ENCODE results near the gene MBD5.

The MBD5 gene

GRCh38 chr2:148132412-148132811 lies 111.5 kb downstream of the MBD5 start:
- no peak overlapping the region for H2BK12ac ChIP-seq (ENCODE audit: low read length in 2 of 2)

GRCh38 chr2:148135705-148136104 lies 114.8 kb downstream of the MBD5 start:
- Histone ChIP-seq H2BK120ac (ENCODE audit: low read depth, low read length) (no peak overlapping the region), H2BK12ac (ENCODE audit: low read length in 2 of 2) (no peak overlapping the region), H2AK5ac (ENCODE audit: low read length, severe bottlenecking) (peak overlapping the region; percentile 66), H3K4me2 (ENCODE audit: low read length, poor library complexity, severe bottlenecking) (no peak overlapping the region), H3K18ac (ENCODE audit: low read depth in 1 of 2, low read length in 2 of 2) (no peak overlapping the region), H2BK5ac (ENCODE audit: low read depth, low read length, poor library complexity, severe bottlenecking) (no peak overlapping the region), H2AFZ (ENCODE audit: low read depth, low read length) (no peak overlapping the region), H3K36me3 (ENCODE audit: control insufficient read depth in 1 of 2, insufficient read depth in 2 of 2, low read depth in 1 of 2, low read length in 2 of 2) (no peaks in the 10 kb centered on the region), H3K4me1 (ENCODE audit: control insufficient read depth, insufficient read depth, low read depth, low read length) (peaks cover 3% of the 10 kb centered on the region), H4K91ac (ENCODE audit: low read length) (no peak overlapping the region), H3K4me3 (ENCODE audit: insufficient read depth in 1 of 2, low read depth in 1 of 2, low read length in 2 of 2) (no peak overlapping the region), H3K9me3 (ENCODE audit: control insufficient read depth, low read length) (no peaks in the 10 kb centered on the region), H3K27me3 (ENCODE audit: control insufficient read depth in 1 of 2, insufficient read depth in 1 of 2, low read length in 2 of 2) (no peaks in the 10 kb centered on the region), H4K8ac (ENCODE audit: low read length) (no peak overlapping the region), H3K14ac (ENCODE audit: low read length in 2 of 2) (no peak overlapping the region), H3K27ac (ENCODE audit: low read length, poor library complexity, severe bottlenecking) (no peak overlapping the region), H3K23ac (ENCODE audit: low read length in 2 of 2) (no peak overlapping the region), H2BK15ac (ENCODE audit: low read depth, poor library complexity, severe bottlenecking) (no peak overlapping the region), H3K79me1 (replicated peaks; ENCODE audit: low read length, poor library complexity, severe bottlenecking) (peaks cover 13% of the 10 kb centered on the region), H3K4ac (ENCODE audit: low read depth in 1 of 2, low read length in 2 of 2) (no peak overlapping the region), H3K9ac (ENCODE audit: low read length) (no peak overlapping the region)
- WGBS: 100% methylated on average over 3 of the region's 3 CpGs
- no peak for DNase-seq

More at GRCh38 chr2:148132412-148132811, 111.5 kb downstream of the MBD5 start:
- no peak overlapping the region for H3K4ac ChIP-seq (ENCODE audit: low read depth in 1 of 2, low read length in 2 of 2)
- no peak overlapping the region for H2AFZ ChIP-seq (ENCODE audit: low read depth, low read length)
- H3K4me2 ChIP-seq (ENCODE audit: low read length, poor library complexity, severe bottlenecking): no peak overlapping the region
- H3K4me3 ChIP-seq (ENCODE audit: insufficient read depth in 1 of 2, low read depth in 1 of 2, low read length in 2 of 2): no peak overlapping the region
- H3K27me3 ChIP-seq (ENCODE audit: control insufficient read depth in 1 of 2, insufficient read depth in 1 of 2, low read length in 2 of 2): no peaks in the 10 kb centered on the region
- no peak overlapping the region for H3K14ac ChIP-seq (ENCODE audit: low read length in 2 of 2)
- no peak overlapping the region for H4K8ac ChIP-seq (ENCODE audit: low read length)
- peaks cover 5% of the 10 kb centered on the region for H3K4me1 ChIP-seq (ENCODE audit: control insufficient read depth, insufficient read depth, low read depth, low read length)
- no peak overlapping the region for H2BK15ac ChIP-seq (ENCODE audit: low read depth, poor library complexity, severe bottlenecking)
- H3K79me1 ChIP-seq (replicated peaks; ENCODE audit: low read length, poor library complexity, severe bottlenecking): peaks cover 7% of the 10 kb centered on the region
- peak; percentile 40 for DNase-seq
- H3K18ac ChIP-seq (ENCODE audit: low read depth in 1 of 2, low read length in 2 of 2): no peak overlapping the region
- H3K23ac ChIP-seq (ENCODE audit: low read length in 2 of 2): no peak overlapping the region
- H3K9me3 ChIP-seq (ENCODE audit: control insufficient read depth, low read length): no peaks in the 10 kb centered on the region
- H3K36me3 ChIP-seq (ENCODE audit: control insufficient read depth in 1 of 2, insufficient read depth in 2 of 2, low read depth in 1 of 2, low read length in 2 of 2): no peaks in the 10 kb centered on the region
- H4K91ac ChIP-seq (ENCODE audit: low read length): no peak overlapping the region
- H2AK5ac ChIP-seq (ENCODE audit: low read length, severe bottlenecking): no peak overlapping the region
- H2BK120ac ChIP-seq (ENCODE audit: low read depth, low read length): no peak overlapping the region
- H3K27ac ChIP-seq (ENCODE audit: low read length, poor library complexity, severe bottlenecking): no peak overlapping the region
- H3K9ac ChIP-seq (ENCODE audit: low read length): peak overlapping the region; percentile 31
- H2BK5ac ChIP-seq (ENCODE audit: low read depth, low read length, poor library complexity, severe bottlenecking): no peak overlapping the region
- no CpG with 5 or more reads among the region's 1 CpG for WGBS

GRCh38 chr2:148136441-148136840 lies 115.5 kb downstream of the MBD5 start:
- Histone ChIP-seq H2BK15ac (ENCODE audit: low read depth, poor library complexity, severe bottlenecking) (no peak overlapping the region), H4K8ac (ENCODE audit: low read length) (no peak overlapping the region), H3K23ac (ENCODE audit: low read length in 2 of 2) (no peak overlapping the region), H3K4me1 (ENCODE audit: control insufficient read depth, insufficient read depth, low read depth, low read length) (peaks cover under 1% of the 10 kb centered on the region), H3K9ac (ENCODE audit: low read length) (no peak overlapping the region), H2AK5ac (ENCODE audit: low read length, severe bottlenecking) (no peak overlapping the region), H2BK12ac (ENCODE audit: low read length in 2 of 2) (no peak overlapping the region), H3K79me1 (replicated peaks; ENCODE audit: low read length, poor library complexity, severe bottlenecking) (peaks cover 15% of the 10 kb centered on the region), H4K91ac (ENCODE audit: low read length) (no peak overlapping the region), H2BK120ac (ENCODE audit: low read depth, low read length) (no peak overlapping the region), H3K27me3 (ENCODE audit: control insufficient read depth in 1 of 2, insufficient read depth in 1 of 2, low read length in 2 of 2) (no peaks in the 10 kb centered on the region), H2BK5ac (ENCODE audit: low read depth, low read length, poor library complexity, severe bottlenecking) (no peak overlapping the region), H3K18ac (ENCODE audit: low read depth in 1 of 2, low read length in 2 of 2) (no peak overlapping the region), H3K4me3 (ENCODE audit: insufficient read depth in 1 of 2, low read depth in 1 of 2, low read length in 2 of 2) (no peak overlapping the region), H3K14ac (ENCODE audit: low read length in 2 of 2) (no peak overlapping the region), H2AFZ (ENCODE audit: low read depth, low read length) (no peak overlapping the region), H3K36me3 (ENCODE audit: control insufficient read depth in 1 of 2, insufficient read depth in 2 of 2, low read depth in 1 of 2, low read length in 2 of 2) (no peaks in the 10 kb centered on the region), H3K9me3 (ENCODE audit: control insufficient read depth, low read length) (no peaks in the 10 kb centered on the region), H3K4me2 (ENCODE audit: low read length, poor library complexity, severe bottlenecking) (no peak overlapping the region), H3K4ac (ENCODE audit: low read depth in 1 of 2, low read length in 2 of 2) (no peak overlapping the region), H3K27ac (ENCODE audit: low read length, poor library complexity, severe bottlenecking) (no peak overlapping the region)
- DNase-seq: no peak
- no CpG with 5 or more reads among the region's 1 CpG for WGBS

- WGBS: 78% methylated on average over 1 of the region's 2 CpGs
- H3K36me3 ChIP-seq (ENCODE audit: control insufficient read depth in 1 of 2, insufficient read depth in 2 of 2, low read depth in 1 of 2, low read length in 2 of 2): peaks cover 0 to 14% of the 10 kb centered on the region in 2 experiments
- no peak overlapping the region for H3K27ac ChIP-seq (ENCODE audit: low read length, poor library complexity, severe bottlenecking)
- H4K8ac ChIP-seq (ENCODE audit: low read length): no peak overlapping the region
- DNase-seq: no peak
- H3K9ac ChIP-seq (ENCODE audit: low read length): no peak overlapping the region
- H3K23ac ChIP-seq (ENCODE audit: low read length in 2 of 2): no peak overlapping the region
- no peak overlapping the region for H3K4ac ChIP-seq (ENCODE audit: low read depth in 1 of 2, low read length in 2 of 2)
- no peak overlapping the region for H2BK12ac ChIP-seq (ENCODE audit: low read length in 2 of 2)
- no peak overlapping the region for H4K91ac ChIP-seq (ENCODE audit: low read length)
- H2AK5ac ChIP-seq (ENCODE audit: low read length, severe bottlenecking): no peak overlapping the region
- no peaks in the 10 kb centered on the region for H3K27me3 ChIP-seq (ENCODE audit: control insufficient read depth in 1 of 2, insufficient read depth in 1 of 2, low read length in 2 of 2)
- no peaks in the 10 kb centered on the region for H3K9me3 ChIP-seq (ENCODE audit: control insufficient read depth, low read length)
- H3K4me3 ChIP-seq (ENCODE audit: insufficient read depth in 1 of 2, low read depth in 1 of 2, low read length in 2 of 2): no peak overlapping the region
- H3K79me1 ChIP-seq (replicated peaks; ENCODE audit: low read length, poor library complexity, severe bottlenecking): peaks cover 25% of the 10 kb centered on the region
- H3K18ac ChIP-seq (ENCODE audit: low read depth in 1 of 2, low read length in 2 of 2): no peak overlapping the region
- no peak overlapping the region for H3K14ac ChIP-seq (ENCODE audit: low read length in 2 of 2)
- H3K4me1 ChIP-seq (ENCODE audit: control insufficient read depth, insufficient read depth, low read depth, low read length): no peaks in the 10 kb centered on the region
- no peak overlapping the region for H2BK15ac ChIP-seq (ENCODE audit: low read depth, poor library complexity, severe bottlenecking)
- H3K4me2 ChIP-seq (ENCODE audit: low read length, poor library complexity, severe bottlenecking): no peak overlapping the region
- no peak overlapping the region for H2BK120ac ChIP-seq (ENCODE audit: low read depth, low read length)
- no peak overlapping the region for H2AFZ ChIP-seq (ENCODE audit: low read depth, low read length)
- H2BK5ac ChIP-seq (ENCODE audit: low read depth, low read length, poor library complexity, severe bottlenecking): no peak overlapping the region
Observed at GRCh38 chr2:148161909-148162435, 141.1 kb downstream of the MBD5 start.
